ENCODE results near the gene FSTL5.

FSTL5 gene

DNA sequence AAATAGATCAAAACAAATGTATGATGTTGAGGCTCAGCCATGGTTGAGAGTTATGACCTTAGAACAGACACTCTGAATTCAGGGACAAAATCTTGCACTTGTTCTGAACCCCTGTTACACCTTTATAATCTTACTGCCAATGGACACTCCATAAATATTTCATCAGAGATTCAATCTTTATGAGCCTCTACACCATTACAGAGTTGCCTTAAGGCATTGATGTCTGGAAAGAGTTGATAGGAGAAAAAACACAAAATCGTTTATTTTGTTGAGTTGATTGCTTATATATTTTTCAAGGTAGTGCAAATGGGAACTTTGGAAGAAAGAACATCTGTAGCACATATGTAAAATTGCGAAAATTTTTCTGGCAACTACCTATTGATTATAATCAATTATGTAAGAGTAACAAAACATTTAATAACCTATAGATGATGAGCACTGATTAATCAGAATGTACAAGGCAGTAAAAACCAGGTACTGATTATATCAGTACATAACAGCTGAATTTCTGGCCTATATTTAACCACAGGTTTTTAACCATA, 568.5 kb downstream of the FSTL5 start:
- DNase-seq (ENCODE audit: low read depth in 2 of 3, low spot score in 2 of 3), result no peak

DNA sequence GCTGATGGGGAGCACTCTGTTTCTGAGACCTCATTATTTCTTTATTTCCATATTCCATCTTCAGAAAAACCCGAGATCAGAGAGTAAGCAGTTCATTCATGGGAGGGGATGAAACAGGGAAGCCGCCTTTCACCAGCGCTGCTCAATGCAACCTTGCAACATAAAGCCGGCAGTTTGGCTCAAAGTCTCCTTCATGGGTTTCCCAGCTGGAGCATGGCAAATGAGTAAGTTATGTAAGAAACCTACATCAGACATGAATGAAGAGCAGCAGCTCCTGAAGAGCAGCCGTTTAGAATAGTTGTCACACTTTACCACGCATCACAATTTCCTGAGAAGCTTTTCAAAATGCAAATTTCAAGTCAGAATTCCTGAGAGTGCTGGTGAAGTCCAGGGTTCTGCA, 578.8 kb downstream of the FSTL5 start:
- no peak for DNase-seq (ENCODE audit: low read depth in 2 of 3, low spot score in 2 of 3)

DNA sequence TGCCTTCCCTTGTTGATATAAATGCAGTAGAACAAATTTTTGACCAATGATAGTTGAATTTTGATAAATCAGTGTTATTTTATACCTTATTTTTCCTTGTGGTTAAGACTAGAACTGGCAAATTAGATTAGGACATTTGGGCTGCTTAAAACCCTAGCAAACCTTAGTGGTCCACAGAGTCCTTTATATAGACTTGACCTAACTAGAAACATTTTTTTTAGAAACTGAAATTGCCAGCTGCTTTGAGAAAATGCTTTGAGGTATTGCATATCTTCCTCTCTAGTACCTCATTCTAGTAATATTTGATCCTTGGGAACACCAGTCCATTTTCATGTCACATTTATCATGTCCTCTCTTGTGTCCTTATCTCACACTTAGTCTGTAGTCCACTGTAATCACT, 580.3 kb downstream of the FSTL5 start:
- no peak for DNase-seq (ENCODE audit: low read depth in 2 of 3, low spot score in 2 of 3)

DNA sequence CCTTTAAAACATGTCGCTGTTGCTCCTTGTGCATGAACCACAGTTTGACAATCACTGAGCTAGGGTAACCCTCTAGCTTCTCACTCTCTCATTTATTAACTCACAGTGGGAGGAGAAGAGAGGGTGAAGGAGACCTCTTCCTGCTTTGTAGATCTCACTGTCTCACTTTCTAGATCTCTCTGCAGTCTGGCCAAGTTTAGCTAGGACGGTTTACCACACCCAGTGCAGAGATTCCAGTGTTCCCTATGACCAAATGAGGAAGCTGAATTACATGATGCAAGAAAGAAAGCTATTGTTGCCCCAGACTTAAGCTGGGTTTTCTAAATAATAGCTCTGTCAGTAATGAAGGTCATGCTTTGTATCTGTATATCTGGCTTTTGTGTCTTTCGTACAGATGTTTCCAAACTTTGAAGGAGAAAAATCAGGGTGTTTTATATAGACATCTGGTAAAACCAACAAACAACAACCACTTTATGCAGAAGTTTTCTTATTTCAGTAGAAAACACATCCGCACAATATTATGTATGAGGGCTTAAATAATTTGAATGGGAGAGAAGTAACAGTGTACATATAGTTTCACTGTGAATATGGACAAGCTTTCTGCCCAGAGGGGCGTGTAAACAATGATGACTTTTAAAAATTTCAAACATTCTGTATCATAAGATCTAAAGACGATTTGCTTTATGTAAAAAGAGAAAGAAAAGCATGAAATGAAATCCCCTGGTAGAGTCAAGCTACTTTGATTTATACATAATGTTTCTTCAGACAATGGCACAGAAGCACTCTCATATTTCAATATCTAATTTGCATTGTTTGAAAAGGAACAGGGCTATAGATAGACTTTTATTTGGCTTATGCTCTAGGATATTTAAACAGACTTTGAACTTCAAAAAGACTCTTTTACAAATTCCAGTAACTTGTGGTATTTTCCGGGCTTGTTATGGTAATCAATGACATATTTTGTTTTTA, 582.3 kb downstream of the FSTL5 start:
- no peak for DNase-seq (ENCODE audit: low read depth in 2 of 3, low spot score in 2 of 3)

DNA sequence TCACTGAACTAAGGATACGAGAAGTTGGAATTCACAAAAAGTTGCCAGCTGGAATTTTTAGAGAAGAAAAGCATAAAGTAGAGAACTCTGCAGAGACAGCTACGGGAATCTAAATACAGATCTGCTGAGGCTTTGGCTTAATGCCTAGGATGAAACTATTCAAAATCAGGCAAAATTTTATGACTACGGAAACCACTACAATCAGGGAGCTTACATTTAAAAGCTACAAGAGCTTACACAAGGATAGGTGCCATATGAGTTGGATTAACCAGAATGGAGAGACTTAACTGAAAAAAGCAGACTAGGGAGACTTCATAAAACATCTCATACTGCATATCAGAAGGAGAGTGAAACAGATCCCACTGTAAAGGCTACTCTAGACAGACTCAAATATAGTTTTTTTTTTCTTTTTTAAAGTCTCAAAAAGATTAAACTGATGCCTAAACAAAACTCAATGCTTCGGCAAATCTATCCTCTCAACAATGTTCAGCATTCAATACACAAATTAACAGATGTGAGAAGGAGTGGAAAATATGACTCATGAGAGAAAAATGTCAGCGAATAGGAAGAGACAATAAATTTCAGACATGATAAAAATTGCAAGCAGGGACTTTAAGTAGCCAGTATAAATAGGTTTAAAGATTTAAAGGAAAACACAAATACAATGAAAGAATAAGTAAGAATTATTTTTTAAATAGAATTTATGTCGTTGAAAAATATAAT, 586.1 kb downstream of the FSTL5 start:
- no peak for DNase-seq (ENCODE audit: low read depth in 2 of 3, low spot score in 2 of 3)

DNA sequence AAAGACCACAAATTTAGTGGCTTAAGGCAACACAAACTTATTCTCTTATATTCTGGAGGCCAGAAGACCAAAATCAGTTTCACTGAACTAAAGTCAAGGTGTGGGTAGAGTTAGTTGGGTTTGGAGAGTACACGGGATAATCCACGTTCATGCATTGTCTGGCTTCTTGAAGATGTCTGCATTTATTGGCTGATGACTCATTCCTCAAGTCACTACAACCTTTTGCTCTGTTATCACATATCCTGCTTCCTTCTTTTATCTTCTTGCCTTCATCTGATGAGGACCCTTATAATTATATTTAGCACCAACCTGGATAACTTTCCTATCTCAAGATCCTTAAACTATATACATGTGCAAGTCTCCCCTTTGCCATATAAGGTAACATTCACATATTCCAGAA, 590.0 kb downstream of the FSTL5 start:
- no peak for DNase-seq (ENCODE audit: low read depth in 2 of 3, low spot score in 2 of 3)

DNA sequence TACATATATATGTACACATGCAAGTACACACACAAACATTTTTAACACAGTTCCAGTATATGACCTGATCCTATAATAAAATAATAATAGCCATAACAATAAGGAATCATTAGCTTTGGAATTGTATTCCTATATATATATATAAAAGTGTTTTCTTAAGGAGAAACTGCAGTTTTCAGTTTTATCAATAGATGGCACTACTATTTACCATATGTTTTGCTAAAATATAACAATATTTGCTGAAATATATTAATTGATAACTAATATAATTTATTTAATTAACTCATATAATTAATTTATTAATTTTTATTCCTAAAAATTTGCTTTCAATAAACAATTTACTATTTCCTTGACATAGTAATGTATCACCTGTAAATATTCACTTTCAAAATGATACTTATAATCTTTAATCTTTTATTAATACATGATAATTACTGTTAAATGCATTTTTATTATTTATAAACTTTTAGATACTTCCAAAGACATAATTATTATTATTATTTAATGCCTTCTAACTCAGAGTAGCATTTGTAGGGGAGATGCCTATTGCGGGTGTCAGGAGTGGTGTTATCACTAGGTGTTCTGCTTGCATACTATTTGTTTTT, 599.5 kb downstream of the FSTL5 start:
- DNase-seq (ENCODE audit: low read depth in 2 of 3, low spot score in 2 of 3), result no peak

DNA sequence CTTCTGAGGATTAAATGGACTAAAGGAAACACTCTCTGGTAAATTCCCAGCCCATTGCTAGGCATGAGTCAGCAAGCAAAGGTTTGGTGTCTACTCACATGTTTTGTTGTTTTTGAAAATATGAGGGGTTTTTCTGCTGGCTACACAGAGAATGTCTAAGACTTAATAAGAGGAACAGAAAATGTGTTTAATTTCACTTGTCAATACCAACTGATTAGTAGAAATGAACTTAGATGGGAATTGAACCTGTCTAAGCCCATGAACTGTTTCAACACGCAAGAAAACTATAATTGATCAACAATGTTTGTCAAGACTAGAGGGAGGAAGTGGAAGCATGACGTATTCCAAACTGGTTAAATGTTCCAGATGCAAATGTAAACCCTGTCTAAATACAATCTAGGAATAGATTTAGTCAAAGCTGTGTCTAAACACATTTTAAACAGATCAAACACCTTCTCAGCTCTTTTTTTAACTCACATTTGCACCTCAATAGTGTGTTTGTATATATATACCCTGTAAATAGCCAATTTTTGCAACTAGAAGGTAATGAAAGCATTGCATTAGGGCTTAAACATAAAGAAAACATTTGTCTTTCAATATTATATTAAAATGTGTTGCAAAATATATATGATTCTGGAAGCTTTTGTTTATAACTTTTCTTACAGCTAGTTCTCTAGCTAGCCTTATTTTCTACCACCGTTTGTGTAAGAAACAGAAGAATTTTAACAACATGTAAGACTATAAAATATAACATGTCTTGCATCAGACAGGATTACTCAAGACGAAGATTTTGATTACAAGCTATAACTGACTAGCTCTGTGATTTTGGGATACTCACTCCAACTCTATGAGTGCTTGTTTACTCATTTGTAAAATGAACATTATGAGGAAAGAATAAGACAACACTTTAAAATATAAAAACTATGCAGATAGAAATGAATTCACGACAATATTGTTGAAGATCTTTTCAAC, 607.8 kb downstream of the FSTL5 start:
- no peak for DNase-seq (ENCODE audit: low read depth in 2 of 3, low spot score in 2 of 3)

DNA sequence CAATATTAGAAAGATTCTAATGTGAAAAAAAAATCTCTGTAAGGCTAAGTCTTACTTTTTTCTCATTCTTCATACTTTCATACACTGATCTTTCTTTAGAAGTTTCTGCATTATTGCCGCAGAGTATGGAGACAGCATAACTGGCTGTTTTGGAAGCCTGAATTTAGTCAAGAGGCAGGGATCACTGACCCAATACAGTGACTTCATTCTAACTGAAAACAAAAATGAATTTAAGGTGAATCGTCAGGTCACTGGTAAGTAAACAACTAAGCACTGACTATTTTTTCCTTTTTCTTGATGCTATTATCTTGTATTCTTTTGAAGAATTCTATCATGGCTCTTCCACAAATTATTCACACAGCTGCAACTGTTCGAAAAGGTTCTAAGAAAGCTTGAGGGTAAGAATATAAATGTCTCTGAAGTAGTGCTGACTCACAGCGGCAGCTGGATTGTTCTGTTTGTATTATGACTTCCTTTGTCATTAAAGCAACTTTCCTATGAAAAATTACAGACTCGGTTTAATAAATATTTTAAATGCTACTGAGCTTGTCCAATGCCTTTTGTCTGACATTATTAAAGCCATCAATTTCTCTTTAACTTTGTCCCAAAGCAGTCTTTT, 609.3 kb downstream of the FSTL5 start:
- DNase-seq (ENCODE audit: low read depth in 2 of 3, low spot score in 2 of 3), result no peak

DNA sequence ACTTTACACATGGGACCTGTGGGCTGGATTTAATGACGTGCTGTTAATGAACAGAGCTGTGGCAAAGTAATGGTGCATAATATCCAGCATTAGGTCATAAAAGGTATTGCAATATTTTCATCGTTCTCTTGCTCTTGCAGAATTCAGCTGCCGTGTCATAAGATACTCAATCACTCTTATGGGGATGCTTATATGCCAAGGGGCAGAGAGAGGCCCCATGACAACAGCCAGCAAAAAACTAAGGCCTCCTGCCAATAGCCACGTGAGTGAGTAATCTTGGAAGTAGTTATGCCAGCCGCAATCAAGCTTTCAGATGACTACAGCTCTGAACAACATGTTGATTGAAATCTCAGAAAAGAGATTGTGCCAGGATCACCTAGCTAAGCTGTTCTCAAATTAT, 616.9 kb downstream of the FSTL5 start:
- no peak for DNase-seq (ENCODE audit: low read depth in 2 of 3, low spot score in 2 of 3)

DNA sequence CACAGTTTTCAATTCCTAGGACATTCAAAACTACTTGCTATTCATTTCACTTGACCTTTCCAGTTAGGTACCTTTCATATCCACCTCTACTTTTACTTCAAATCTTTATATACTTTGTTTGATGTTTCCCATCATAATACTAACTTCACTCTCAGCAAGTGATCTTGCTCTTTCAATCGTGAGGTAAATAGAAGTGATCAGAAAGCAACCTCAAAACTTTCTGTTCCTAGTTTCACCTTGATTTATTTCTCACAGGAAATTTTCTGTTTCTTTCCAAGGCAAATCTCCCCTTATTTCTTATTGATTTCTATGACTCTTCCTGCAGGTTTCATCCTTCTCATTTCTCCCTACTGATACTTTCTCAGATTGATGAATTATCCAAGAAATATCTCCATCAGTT, 623.5 kb downstream of the FSTL5 start:
- DNase-seq (ENCODE audit: low read depth in 2 of 3, low spot score in 2 of 3), result no peak

DNA sequence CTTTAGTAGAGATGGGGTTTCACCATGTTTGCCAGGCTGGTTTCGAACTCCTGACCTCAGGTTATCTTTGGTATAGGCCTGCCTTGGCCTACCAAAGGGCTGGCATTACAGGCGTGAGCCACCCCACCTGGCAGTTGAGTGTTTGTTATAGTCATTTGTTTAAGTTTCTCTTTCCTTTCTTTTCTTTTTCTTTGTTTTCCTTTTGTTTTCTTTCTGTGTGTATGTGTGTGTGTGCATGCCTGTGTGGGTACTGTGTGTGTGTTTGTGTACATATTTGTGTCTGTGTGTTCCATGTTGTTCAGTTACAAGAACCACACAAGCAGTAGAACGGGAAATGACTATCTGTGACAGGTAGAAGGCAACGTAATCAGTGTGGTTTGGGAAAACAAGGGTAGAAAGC, 624.9 kb downstream of the FSTL5 start:
- no peak for DNase-seq (ENCODE audit: low read depth in 2 of 3, low spot score in 2 of 3)

DNA sequence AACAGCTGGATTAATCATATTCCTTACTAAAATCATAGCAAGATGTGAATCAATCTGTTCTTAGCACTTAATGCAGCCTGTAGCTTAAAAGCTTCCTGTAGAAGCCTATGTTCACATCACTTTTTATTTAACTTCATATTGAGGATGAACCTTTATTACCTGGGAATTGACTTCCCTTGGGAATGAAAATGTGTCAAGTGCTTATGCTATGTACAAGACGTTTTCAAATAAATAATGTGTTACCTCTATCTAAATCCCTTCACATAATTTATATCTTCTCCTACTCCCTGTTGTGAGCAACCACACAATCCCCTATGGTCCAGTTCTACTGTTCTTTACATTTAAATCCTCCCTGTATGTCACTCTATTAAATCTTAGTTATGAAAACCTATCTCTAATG, 633.1 kb downstream of the FSTL5 start:
- DNase-seq (ENCODE audit: low read depth in 2 of 3, low spot score in 2 of 3), result no peak

DNA sequence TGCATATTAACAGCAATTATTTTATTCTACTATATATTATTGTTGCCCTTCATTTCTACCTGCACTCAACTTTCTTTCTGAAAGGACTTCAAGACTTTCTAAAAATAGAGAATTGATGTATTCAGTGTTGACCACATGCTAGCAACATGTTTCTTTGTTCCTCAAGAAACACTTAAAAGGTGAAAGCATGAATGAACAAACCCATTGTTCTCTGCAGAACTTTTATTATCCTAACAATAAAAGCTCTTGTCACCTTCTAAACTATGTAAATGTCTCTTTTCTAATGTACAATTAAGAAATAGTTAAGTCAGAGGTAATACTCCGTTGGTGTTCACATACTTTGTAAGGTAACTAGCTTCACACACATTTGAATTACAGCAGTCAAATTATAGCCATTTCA, 638.7 kb downstream of the FSTL5 start:
- DNase-seq (ENCODE audit: low read depth in 2 of 3, low spot score in 2 of 3), result no peak

DNA sequence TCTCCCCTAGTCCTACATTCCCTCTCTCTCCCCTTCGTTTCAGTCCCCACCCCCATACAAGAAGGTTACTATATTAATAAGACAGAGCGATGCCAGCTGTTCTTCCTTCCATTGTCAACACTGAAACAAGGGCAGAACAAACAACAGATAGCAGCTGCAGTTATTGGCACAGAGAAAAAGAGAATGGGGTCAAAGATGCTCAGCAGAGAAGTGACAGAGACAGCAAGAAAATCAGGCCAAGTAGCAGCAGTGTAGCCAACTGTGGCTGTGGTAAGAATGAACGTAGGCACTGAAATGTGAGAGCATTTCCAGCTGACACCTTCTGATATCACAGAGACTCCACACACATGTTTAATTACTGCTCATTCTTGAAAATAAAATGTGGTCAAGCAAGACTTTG, 641.8 kb downstream of the FSTL5 start:
- no peak for DNase-seq (ENCODE audit: low read depth in 2 of 3, low spot score in 2 of 3)

DNA sequence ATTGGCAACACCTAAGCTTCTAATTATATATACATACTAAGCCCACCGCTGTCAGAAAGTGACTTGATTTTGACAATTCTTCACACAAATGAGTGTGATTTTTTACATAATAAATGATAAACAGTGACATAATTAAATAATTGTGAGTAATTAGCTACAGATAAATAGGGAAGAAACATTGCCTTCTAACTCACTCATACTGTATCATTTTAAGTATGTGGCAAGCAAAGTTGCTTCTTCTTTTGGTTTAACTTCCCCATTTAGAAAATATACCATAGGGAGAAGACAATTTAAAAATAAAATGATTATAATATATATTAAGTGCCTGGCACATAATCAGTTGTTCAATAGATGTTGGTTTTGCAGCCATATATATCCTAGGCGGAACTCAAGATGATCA, 644.2 kb downstream of the FSTL5 start:
- DNase-seq (ENCODE audit: low read depth in 2 of 3, low spot score in 2 of 3), result no peak

DNA sequence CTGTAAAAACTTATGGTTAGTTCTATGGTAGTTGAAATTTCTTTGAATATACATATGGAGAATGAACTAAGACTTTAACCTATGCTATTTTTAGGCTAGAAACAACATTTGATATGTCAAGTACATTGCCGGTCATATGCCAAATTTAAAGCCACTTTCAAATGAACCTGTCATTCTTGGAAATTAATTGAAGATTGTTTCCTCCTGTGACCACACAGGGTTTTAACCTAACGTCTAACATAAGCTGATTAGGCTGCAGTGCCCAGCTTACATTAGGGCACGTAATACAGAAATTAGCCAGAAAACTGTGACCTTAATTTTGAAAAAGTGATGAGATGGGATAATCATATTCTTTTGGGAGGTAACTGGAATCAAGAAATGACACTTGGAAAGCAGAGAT, 645.9 kb downstream of the FSTL5 start:
- DNase-seq (ENCODE audit: low read depth in 2 of 3, low spot score in 2 of 3), result no peak

DNA sequence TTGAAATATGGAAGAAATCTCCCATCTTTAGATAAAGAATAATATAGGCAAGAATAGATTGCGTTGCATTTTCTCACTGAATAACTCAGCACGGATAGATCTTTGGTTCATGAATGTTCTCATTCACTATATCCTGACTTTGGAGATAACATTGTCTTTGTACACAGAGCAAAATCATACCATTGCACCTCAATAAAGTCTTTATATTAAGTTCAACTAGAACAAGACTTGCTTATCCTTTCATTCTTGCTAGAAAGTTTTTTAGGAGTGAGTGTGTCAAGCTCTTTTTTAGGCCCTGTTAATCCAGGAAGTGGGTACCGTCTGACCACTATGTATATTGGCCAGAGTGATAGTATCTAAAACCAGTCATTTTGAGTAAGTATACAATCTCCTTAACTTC, 658.7 kb downstream of the FSTL5 start:
- DNase-seq (ENCODE audit: low read depth in 2 of 3, low spot score in 2 of 3), result no peak

DNA sequence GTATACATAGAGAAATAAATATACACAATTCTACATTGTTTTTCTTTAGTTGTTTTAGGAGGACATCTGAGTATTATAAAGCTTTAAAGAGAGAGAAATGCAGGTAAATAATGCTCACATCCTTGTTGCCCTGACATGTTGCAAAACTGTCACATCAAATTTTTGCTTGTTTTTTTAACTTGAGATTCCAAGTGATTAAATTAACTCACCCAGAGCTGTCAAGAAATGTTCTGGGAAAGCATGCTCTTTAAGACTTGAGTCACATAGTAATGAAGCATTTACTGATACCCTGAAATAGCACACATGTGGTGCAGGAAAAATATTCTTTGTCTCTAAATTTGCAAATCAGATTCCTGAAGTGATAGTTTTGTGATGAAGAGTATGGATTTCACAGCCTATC, 665.6 kb downstream of the FSTL5 start:
- DNase-seq (ENCODE audit: low read depth in 2 of 3, low spot score in 2 of 3), result no peak

DNA sequence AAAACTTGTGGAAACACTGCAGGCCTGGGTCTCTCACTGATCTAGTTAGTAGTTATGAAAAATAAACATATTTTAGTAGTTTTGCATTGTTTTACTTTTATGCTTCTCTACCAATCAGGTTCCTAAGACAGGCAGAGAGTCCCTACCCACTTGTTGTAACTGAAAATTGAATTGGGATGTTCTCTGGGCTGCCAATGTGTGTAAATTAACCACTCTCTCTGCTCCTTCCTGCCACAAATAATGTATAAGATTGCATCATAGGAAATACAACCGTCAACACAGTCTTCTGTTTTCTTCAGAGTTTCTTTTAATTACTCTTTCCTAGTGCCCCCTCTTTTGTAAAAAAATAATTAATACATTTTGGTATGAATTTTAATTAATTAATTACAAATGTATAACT, 677.3 kb downstream of the FSTL5 start:
- no peak for DNase-seq (ENCODE audit: low read depth in 2 of 3, low spot score in 2 of 3)
